GM15510 (cell line): ENCODE measurements around the gene SLC16A14.

Experiments
- POLR2A ChIP-seq: IDR thresholded peaks from 3 replicates; pipeline ENCODE4 v1.6.1; 2011; ENCODE audit warnings: borderline replicate concordance; ENCODE audit not compliant: insufficient read length; ENCODE audit errors: extremely low read depth

The SLC16A14 gene, protein sequence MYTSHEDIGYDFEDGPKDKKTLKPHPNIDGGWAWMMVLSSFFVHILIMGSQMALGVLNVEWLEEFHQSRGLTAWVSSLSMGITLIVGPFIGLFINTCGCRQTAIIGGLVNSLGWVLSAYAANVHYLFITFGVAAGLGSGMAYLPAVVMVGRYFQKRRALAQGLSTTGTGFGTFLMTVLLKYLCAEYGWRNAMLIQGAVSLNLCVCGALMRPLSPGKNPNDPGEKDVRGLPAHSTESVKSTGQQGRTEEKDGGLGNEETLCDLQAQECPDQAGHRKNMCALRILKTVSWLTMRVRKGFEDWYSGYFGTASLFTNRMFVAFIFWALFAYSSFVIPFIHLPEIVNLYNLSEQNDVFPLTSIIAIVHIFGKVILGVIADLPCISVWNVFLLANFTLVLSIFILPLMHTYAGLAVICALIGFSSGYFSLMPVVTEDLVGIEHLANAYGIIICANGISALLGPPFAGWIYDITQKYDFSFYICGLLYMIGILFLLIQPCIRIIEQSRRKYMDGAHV

DNA sequence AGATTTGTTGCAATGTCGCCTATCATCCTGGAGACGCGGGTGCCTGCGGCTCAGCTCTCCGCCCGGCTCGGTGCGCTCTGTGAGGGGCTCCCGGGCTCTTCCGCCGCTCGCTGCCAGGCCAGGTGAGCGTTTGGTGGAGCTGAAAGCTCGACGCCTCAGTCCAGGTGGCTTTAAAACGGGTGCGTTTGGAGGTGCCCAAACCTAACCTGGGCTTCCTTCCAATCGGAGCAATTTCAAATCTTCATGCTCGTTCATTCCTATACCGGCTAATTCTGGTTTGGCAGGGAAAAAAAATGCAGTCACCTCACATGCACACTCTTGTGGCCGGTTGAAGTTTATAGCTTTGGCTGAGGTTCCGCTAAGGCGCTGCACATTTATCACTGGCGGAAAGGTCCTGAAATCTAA, at the start of gene SLC16A14:
Gene SLC16A14, minus strand, starts transcription at position 274 of the 405 bp plus-strand sequence. CDS start 9,572 bp downstream, outside the sequence.
- no peak for TF ChIP-seq POLR2A

DNA sequence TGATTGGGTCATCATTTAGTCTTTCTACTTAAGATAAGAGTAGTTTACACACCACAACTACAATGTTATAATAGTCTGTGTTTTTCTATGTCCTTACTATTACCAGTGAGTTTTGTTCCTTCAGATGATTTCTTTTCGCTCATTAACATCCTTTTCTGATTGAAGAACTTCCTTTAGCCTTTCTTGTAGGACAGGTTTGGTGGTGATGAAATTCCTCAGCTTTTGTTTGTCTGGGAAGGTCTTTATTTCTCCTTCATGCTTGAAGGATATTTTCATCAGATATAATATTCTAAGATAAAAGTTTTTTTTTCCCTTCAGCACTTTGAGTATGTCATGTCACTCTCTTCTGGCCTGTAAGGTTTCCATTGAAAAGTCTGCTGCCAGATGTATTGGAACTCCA, 38.0 kb upstream of the SLC16A14 start:
- TF ChIP-seq POLR2A, result no peak

DNA sequence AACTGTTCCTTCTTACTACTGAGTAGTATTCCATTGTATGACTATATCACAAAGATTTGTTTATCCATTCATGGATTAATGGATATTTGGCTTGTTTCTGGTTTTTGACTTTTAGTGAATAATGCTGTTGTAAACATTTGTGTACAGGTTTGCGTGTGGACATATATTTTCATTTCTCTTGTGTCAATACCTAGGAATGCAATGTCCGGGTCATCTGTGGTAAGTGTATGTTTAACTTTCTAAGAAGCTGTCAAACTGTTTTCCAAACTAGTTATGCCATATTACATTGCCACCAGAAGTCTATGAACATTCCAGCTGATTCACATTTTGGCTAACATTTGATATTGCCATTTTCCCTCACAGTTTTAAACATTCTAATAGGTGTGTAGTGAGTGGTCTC, 29.1 kb upstream of the SLC16A14 start:
- TF ChIP-seq POLR2A, result no peak

DNA sequence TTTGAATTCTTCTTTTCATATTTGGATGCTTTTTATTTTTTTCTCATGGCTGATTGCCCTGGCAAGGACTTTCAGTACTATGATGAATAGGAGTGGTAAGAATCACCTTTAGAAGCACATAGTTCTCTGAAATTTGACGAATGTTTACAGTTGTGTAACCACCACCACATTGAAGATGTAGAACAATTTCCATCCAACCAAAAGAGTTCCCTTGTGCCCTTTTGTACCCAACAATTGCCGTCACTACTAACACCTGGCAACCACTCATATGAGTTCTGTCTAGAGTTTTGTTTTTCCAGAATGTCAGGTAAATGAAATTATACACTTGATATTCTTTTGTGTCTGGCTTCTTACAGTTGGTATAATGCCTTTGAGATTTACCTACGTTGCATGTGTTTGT, 28.7 kb upstream of the SLC16A14 start:
- no peak for TF ChIP-seq POLR2A

DNA sequence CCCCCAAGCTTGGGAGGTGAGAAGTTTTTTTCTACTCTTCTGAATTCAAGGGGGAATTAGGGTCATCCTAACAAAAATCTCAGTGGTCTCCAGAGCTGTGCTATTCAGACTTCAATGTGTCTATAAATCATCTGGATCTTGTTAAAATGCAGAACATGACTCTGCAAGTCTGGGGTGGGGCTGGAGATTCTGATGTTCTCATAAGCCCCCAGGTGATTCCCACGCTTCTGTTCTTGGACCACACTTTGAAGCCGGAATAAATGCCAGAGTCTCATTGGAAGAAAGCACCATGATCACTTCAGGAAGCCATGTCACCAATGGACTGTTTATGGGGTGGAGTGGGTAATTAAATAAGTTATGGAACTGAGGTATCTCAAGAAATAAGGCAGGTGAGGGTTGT, 22.2 kb upstream of the SLC16A14 start:
- TF ChIP-seq POLR2A, result no peak

DNA sequence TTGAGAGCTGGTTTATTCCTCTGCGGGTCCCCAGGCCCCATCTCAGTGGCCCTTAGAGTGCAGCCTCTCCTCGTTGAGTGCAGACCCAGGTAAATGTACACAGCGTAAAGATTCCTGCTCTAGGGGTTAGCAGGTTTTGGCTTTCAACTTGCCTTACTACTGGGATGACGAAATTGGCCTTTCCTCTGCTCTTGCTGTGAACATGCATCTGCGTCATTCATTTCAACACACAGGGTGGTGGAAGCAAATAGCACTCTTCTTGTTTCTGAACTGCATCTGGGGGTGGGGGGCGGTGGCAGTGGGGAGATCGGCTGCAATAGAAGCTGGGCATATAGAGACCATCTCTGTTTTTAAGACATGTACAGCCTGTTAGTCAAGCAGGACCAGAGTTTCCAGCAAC, 16.5 kb upstream of the SLC16A14 start:
- TF ChIP-seq POLR2A, result no peak

DNA sequence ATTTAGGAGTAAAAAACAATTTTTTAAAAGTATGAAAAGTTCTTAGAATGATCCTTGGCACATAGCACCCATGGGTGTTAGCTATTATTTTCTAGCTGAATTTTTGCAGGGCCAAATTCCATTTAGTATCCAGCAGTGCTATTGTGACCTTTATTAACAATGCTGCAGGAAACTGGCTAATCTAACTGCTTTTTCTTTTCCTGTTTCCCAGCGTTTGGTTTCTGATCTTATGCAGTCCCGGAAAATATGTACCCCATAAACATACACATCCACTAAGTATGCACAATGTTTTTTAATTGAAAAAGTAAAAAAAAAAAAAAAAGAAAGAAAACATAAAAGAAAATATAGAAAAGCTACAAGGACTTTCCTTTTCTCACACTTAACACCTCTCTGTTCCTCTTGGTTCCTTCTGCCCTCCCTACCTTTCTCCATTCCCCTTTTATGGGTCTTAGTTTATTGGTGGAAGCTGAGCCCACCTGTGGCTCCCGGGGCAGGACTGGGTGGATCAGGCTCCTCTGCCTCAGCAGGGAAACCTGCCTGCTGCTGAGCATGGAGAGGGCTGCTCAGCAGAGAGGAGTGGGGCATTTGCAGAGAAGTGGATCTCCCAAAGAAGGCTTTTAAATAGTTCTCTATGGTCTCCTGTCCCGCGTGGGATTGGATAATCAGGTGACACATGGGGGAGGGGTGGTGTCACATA, 9.3 kb upstream of the SLC16A14 start:
- TF ChIP-seq POLR2A, result no peak

DNA sequence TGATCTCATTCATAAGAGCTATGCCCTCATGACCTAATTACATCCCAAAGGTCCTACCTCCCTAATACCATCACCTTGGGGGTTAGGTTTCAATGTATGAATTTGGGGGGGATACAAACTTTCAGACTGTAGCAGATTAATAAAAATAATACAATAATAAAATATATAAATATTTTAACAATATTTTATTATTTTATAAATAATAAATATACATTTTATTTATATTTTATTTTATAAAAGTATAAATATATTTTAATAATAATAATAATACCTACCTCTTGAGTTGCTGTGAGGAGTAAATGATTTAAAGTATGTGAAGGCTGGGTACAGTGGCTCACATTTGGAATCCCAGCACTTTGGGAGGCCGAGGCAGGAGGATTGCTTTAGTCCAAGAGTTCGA, 8.1 kb upstream of the SLC16A14 start:
- TF ChIP-seq POLR2A, result no peak

DNA sequence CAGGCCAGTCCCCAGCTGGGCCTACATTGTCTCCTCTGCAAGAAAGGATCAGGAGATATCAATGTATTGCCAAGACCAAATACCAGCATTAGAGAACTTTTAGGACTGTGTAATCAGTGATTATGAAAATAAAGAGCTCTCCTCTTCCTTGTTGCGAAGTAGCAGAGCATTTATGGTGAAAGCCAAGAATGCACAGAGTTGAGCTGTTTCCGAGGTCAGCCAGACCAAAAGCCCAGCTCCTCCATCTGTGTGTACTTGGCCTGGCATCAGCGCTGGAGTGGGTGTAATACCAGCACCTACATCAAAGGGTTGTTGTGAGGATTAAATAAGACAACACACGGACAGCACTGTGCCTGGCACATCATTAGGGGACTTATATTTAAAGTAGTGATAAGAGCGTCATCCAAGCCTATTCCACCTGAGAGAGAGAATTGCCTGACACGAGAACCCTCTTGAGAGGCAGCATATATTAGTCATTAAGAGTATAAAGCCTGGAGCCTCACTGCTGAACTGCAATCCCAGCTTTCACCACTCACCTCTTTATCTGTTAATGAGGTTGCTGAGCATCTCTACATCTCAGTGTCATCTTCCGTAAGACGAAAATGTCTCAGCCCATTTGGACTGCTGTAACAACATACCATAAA, 7.4 kb upstream of the SLC16A14 start:
- TF ChIP-seq POLR2A, result no peak

DNA sequence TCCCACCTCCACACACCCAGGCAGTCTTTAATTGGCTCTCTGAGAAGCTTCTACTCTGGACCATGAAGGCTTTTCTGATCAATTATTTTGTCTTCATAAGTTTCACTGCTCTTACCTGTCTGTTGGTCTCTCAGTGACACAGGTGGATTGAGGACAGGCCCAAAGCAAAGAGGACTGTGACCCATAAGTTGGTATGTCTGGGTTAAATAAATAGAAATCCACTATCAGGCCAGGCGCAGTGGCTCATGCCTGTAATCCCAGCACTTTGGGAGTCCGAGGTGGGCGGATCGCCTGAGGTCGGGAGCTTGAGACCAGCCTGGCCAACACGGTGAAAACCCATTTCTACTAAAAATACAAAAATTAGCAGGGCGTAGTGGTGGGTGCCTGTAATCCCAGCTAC, 2.7 kb upstream of the SLC16A14 start:
- TF ChIP-seq POLR2A, result no peak

DNA sequence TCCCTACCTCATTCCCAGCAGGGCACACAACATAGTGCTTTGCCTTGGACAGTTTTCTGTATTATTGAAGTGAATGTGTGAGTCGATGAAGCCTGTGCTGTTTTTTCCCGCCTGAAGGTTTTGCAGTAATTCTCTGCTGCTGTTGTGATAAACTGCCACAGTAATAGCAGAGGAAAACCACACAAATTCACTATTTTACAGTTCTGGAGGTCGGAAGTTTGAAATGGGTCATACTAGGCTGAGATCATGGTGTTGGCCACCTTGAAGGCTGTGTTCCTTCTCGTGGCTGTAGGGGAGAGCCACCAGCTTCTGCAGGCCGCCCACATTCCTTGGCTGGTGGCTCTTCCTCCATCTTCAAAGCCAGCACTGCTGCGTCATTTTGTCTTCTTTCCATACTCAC, 678 bp upstream of the SLC16A14 start:
- no peak for TF ChIP-seq POLR2A

DNA sequence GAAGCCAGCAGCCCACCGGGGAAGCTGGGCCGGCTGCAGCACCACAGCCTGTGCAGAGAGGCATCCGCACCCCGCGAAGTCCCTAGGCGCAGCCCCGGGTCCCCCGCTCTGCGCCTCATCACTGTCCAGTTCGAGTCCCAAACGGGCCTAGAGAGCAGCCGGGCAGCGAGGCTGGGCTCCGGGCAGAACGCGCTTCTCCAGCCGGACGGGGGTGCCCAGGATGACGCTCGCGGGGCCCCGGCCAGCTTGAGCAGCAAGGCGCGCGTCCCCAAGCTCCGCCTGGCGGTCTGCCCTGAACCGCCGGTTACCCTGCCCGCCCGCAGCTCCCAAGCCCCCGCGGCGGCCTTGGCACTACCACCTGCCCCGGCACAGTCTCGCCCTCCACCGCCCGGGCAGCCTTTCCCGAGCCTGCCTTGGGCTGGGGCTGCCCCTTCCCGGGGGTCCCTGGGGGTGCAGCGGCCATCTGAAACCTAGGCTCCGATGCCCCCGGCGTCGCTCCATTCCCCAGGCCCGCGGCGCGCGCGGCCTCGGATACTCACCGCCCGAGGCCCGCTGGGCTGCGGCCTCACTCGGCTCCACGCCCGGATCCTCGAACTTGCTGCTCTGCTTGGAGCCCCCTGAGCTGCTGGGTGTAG, 591 bp downstream of the SLC16A14 start:
- no peak for TF ChIP-seq POLR2A

DNA sequence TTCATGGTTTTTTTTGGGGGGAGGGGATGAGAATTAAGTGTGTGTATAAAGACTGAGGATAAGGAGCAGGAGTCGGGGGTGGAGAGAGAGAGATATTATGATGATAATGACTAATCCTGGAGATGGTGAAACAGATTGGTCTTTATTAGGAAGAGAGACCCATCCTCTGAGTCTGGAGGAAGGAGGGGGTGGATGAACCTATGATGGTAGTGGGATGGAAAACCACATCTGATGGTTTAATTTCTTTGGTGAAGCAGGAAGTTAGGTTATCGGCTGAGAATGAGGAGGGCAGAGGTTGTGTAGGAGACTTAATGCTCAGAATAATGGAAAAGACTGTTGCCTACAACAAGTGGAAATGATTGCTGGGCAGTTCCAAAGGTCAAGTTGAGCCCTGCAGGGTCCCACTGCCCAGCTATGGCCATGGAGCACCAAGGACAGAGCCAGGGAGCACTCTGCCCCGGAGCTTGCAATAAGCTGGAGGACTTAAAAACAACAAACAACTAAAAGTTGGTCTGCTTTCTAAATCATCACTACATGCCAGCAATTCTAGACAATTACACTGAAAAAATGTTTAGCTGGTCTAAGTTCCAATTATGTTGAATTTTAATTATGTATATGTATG, 7.9 kb downstream of the SLC16A14 start:
- TF ChIP-seq POLR2A, result no peak

DNA sequence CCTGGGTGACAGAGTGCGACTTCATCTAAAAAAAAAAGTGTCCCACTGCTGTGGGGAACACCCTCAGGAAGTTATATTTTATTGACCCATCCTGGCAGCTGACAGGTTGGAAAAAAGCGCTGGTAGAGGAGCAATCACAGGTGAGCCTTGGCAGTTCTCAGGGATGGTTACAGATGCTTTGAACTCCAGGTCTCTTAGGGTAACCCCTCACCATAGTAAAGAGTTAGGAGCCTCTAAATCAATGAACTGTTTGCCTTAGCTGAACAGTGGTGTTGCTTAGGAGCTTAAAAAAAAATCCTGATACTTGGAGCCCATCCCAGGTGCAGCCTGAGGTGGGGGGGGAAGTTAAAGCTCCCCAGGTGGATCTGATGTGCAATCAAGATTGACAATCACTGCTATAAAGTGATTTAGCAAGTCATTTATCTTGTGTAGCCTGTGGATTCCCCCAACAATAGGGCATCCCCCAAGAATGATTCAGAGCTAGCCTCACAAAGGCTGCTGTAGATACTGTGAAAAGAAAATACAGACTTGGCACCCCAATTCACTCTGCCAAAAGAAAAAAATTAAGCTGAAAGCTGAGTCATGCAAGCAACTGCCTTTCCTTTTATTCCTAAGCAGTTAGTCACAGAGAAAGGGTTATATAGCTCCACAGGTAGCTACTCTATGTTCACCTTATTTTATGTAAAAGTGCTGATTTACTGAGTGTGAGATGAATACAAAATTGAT, 14.8 kb downstream of the SLC16A14 start:
- no peak for TF ChIP-seq POLR2A

DNA sequence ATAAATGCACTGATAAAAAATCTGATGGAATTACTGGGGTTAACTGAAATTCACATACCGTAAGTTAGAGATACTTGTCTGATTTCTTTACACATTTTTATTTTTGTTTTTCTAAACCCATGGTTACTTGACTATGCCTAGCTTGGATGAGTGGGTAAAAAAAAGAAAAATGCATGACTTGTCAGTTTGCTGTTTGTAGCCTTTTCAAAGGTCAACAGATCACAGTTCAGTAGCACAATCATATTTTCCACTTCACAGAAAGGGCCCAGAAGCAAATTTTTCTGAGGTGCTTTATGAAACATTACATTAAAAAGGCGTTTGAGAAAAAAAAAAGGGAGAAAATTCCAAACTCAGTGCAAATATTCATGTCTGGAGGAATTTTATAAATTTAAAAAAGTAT, 16.4 kb downstream of the SLC16A14 start:
- TF ChIP-seq POLR2A, result no peak

DNA sequence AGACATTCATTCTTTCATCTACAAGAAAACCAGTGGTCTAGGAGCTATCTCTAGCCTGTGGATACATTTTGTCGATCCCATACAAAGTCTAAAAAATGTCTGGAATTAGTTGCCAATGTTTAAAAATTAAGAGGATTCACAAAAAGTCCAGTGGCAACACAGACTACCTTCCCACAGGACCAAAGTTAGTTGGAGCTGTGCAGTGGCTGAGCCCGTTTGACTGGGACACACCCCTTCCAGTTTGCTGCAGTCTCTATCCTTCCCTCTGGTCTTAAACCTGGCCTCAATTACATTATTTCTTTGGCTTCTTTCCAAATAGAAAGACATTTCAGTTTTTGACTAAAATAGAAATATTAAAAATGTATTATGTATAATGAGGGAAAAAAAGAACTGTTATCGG, 18.6 kb downstream of the SLC16A14 start:
- TF ChIP-seq POLR2A, result no peak
